Measurements from ENCODE around the gene TMEM108. TPM values are rescaled to one million over a fixed set of nuclear protein-coding genes. Genes with fewer than 3 reads are reported as not detected.

The TMEM108 gene
- polyA plus RNA-seq, 4 donors, result 2.7 to 3.6 (median 3.0) TPM

DNA sequence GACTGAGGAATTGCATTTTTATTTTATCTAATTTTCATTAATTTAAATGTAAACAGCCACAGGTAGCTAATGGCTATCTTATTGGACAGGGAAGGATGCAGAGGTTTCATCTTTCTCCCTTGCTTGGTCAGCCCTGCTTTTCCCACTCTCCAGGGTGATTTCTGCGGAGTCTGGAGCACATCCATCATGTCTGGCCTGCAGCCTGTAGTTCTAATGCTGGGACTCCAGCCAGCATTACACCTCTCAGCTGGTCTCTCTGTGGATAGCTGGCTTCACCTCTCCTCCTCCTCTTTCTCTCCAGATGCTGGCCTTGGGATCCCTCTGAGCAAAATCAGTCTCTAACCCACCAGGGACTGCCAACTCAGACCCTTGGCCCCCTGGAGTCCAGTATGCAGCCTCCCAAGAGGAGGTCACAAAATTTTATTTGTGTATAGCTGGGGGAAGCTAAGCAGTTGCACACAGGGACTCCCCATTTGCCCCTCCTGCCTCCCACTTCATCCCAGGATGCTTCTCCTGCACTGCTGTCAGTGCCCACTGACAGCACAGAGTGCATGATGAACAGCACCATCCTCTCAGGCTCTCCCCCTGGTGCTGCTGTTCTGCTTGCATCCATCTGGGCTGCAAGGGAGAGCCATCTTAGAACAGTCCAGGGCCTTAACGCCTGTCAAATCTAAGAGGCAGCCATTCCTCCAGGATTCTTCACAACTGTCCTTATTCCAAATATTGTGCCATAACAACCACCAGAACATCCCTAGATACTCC lies 363.4 kb downstream of the TMEM108 start:
- DNase-seq (ENCODE audit: low read depth in 4 of 4, low spot score in 3 of 4), result no peak

DNA sequence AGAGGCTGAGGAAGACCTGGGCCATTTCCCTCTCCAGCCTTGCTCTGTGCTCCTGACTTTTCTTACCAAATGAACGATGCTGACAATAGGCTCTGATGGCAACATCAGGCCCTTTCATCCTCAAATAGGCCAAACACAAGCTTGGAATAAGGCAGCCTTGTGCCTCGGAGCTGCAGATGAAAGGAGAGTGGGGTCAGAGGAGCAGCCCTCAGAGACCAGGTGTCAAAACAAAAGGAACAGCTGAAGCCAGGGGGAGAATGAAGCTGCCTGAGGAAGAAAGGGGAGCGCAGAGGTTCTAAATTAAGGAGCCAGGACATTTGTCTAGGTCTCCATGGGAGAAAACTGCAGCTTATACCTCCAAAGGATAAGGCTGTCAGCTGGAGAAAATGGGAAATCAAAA lies 366.7 kb downstream of the TMEM108 start:
- no peak for DNase-seq (ENCODE audit: low read depth in 4 of 4, low spot score in 3 of 4)

DNA sequence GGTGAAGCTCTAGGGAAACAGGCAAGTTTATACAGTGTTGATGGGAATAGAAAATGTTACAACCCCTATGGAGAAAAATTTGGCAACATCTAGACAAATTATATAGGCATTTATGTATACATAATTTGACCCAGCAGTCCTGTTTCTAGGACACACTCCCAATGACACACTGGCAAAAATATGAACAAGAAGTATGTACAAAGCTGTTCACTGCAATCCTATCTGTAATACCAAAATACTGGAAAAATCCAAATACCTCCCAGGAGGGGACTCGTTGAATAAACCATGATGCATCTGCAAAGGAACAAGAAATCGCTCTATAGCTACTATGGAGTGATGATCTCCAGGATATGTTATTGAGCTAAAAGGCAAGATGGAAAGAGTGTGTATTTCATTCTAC lies 370.2 kb downstream of the TMEM108 start:
- DNase-seq (ENCODE audit: low read depth in 4 of 4, low spot score in 3 of 4), result no peak

DNA sequence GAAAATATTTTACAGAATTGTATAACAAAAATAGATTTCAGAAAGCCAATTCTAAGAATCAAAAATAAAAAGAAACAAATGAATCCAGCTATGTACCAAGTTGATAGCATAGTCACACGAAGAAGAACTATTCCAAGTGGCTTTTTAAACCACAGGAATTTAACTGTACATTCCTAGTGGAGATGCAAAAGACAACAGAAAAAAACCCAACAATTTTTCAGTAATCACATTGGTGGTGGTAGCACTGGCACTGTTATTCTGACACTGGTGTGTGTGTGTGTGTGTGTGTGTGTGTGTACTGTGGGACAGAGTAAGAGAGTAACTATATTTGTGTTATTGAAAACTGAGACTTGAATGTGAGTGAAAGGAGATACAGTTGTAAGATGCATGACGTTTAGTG lies 370.8 kb downstream of the TMEM108 start:
- no peak for DNase-seq (ENCODE audit: low read depth in 4 of 4, low spot score in 3 of 4)

DNA sequence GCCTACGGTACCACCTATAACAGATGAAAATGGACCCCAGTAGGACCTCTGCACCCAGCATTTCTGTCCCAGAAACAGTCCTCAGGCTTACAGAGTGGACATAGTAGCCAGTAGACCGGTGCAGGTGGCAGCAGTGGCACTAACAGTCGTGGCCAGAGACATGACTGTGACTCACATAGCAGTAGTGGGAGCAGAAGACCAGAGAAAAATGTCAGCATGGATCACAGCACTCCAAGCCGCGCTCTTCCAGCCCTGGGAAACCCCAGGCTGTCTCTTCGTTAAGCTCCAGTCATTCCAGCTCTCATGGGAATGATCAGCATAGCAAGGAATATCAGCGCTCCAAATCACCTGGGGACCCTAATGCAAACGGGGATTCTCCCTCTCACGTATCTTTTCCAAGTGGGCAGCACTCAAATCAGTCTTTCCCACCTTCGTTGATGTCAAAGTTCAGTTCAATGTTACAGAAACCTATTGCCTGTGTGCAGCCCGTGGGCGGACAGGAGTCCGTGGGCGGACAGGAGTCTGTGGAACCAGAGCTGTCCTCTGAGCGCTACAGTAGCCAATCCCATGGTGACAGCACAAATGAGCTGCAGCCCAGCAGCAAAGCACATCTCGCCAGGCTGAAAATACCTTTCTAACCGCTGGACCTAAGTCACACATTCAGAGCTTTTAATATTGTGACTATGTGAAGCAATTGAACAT lies 372.2 kb downstream of the TMEM108 start:
- no peak for DNase-seq (ENCODE audit: low read depth in 4 of 4, low spot score in 3 of 4)

DNA sequence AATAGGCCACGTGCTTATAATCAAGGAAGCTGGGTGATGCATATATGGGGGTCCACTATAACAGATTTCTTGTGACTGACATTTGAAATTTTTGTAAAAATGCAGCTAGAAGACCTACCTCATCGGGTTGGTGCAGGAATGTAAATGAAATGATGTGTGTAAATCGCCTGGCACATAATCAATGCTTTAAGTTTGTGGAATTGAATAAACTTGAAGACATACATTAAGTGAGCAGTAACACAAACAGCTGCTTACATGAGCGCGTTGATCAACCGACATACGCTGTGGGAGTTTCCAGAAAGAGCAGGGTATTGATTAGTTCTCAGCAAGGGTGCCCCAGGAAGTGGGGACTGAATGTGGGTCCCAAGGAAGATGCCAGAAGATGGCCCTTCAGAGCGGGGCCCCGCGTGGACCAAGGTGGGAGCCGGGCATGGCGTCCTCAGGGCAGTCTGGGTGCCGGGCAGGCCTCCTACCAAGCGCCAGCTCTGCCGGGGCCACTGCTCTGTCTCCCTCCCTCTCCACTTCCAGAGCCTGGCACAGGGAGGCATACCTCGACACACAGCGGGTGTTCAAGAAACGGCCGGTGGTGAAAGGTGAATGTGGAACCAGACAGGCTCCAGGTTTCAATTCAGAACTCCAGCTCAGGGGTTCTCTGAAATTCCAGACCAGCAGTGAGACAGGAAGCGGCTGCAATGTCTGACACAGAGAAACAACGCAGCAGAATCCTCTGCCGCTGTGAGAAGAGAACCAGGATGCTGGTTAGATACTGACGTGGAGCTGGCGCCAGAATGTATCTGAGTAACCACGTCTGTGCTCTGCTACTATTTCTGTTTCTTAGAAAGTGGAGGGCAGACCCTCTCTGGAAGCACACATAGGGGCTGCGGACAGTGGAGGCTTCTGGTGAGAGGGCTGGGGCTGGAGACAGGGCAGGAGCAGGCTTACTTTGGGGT lies 374.3 kb downstream of the TMEM108 start:
- no peak for DNase-seq (ENCODE audit: low read depth in 4 of 4, low spot score in 3 of 4)

DNA sequence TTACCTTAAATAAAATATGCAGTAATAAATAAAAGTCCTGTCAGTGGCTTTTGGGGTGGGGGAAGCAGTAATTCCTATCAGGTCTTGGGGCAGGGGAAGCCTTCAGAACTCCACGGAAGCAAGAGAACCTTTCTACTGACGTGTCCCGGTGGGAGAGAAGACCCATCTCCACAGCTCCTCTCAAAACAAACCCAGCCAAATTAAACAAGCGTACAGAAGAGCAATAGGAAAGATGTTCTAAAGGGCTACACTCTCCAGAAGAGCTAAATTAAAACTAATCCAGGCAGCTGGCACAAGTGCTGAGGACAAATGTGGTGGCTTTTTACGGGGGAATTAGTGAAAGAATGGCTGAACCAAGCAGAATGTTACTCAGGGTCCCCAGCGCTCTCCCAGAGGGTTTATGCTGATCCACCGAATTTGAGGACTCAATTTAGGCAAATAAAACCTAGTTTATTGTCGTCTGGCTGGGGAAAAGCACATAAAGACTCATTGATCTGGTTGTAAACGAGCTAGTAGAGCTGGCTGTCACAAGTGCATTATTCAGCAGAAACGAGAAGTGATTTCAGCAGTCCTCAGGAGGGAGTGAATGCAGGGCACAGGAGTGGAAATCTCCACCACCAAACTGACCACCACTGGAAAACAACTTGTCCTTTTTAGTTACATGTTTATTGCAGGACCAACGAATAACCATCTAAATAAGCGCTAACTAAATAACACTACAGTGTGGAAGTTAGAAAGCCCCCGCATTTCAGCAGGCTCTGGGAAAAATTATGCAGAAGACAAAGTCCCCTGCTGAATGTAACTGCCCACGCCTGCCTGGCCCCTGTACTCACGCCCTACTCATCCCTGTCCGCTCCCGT lies 375.2 kb downstream of the TMEM108 start:
- DNase-seq (ENCODE audit: low read depth in 4 of 4, low spot score in 3 of 4), result no peak

DNA sequence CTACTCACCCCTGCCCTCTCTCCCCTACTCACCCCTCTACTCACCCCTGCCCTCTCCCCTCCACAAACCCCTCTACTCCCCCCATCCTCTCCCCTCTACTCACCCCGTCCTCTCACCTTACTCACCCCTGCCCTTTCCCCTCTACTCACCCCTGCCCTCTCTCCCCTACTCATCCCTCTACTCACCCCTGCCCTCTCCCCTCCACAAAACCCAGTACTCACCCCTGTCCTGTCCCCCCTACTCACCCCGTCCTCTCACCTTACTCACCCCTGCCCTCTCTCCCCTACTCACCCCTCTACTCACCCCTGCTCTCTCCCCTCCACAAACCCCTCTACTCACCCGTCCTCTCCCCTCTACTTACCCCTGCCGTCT lies 375.8 kb downstream of the TMEM108 start:
- no peak for DNase-seq (ENCODE audit: low read depth in 4 of 4, low spot score in 3 of 4)

DNA sequence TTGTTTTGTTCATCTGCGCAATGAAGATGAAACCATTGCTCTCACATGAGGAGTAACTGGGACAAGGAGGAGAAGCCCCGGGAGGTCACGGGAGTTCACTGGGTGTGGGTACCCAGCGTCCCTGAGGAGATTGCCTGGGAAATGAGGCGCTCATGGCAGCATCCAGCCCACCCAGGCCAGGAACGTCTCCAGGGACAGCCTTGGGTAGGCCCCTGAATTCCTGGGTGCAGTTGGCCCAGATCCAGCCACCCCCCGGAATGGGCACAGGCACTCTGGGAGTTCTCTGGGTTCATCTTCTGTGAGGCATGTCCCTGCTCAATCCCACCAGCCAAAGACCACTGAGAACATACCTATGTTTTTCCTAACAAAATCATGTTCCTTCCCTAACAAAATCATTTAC lies 380.2 kb downstream of the TMEM108 start:
- DNase-seq (ENCODE audit: low read depth in 4 of 4, low spot score in 3 of 4), result no peak

DNA sequence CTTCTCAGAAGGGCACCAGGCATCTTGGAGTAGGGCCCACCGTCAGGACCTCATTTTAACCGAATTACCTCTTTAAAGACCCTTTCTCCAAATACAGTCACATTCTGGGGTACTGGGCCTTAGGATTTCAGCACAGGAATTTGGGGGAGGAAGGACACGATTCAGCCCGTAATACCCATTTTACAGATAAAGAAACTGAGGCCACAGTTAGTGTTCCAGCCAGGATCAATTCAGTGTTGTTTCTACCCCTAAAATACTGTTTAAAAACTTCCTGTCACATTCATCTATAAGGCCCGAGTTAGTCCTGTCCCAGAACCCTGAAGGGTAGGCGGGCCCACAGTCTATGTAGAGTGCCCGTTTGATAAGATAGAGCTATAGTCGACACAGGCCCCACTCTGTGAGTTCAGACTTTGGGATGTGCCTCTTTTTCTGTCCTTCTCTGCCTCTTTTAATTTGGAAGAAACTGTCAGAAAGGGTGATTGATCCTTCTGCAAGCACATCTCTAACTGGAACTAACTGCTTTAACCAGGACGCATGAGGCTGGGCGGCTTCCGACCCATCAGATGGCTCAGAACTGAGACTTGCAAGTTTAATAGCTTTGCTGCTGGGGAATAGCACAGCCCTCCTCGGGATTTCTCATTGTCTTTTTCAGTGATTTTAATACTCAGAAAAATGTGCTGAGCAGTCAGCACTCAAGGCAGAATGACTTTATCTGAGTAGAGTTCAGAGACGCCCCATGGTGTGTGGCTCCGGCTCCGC lies 381.1 kb downstream of the TMEM108 start:
- DNase-seq (ENCODE audit: low read depth in 4 of 4, low spot score in 3 of 4), result no peak

DNA sequence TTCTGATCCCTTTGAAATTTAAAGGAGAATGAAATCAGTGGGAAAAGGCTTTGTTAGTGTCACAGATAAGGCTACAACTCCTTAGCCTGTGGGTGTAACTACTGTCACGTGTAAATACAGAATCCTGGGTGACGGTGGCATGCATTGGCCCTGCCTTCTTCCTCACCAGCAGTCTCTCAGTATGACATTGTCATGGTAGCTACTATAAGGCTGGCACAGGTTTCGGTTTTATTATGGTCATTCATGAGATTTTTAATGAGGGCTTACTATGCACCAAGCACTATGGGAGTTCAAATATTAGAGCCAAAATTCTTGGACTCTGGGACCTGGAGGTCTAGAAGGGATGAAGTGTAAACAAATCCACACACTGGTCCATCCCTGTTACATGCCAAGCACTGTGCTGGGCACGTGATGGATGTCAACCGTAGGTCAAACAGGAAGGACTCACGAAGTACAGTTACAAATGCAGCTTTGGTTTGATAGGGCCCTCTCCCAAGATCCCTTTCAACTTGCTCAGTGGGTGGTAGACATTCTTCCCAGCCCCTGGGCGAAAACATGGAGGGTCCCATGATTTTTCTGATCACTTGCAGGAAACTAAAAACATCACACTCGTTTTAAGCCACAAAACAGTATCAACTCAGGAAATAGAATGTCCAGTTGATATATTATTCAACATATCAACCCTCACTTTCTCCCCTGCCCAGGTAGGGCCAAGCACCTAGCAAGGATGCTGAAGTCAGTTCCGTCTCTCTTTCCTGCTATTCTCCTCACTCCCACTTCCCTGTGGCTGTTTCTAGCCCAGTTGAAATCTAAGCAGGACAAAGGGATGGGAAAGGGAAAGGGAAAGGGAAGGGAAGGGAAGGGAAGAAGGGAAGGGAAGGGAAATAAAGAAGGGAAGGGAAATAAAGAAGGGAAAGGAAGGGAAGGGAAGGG lies 387.0 kb downstream of the TMEM108 start:
- no peak for DNase-seq (ENCODE audit: low read depth in 4 of 4, low spot score in 3 of 4)

DNA sequence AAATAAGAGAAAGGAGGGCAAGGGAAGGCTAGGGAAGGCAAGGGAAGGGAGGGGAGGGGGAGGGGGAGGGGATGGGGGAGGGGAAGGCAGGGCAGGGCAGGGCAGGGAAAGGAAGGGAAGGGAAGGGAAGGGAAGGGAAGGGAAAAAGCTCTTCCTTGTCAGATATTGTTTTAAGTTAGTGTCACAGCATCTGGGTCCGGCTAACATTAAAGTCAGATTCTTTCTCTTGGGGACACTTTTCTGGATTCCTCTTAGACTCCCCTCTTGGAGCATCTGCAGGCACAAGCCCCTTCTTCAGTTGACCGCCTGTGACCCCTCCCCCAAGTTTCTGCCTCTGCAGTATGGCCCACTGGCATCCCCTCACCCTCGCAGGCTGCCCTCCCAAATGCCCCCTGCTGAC lies 387.7 kb downstream of the TMEM108 start:
- no peak for DNase-seq (ENCODE audit: low read depth in 4 of 4, low spot score in 3 of 4)

DNA sequence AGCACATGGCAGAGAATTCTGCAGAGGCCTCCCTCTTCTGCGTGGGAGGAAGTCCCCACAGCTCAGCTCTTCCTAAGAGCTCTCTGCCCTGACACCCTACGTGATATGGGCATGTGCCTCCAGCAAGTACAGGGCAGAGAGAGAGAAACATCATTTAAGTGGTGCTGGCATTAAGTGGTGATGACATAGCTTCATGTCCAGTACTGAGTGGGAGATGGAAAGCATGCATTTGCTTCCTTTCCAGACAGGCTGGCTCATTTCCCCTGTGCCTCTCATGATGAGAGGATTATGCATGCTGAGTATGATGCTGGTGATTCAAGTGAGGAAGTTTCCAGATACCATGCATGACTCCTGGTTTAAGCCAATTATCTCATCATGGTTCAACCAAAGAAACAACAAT lies 388.5 kb downstream of the TMEM108 start:
- no peak for DNase-seq (ENCODE audit: low read depth in 4 of 4, low spot score in 3 of 4)

DNA sequence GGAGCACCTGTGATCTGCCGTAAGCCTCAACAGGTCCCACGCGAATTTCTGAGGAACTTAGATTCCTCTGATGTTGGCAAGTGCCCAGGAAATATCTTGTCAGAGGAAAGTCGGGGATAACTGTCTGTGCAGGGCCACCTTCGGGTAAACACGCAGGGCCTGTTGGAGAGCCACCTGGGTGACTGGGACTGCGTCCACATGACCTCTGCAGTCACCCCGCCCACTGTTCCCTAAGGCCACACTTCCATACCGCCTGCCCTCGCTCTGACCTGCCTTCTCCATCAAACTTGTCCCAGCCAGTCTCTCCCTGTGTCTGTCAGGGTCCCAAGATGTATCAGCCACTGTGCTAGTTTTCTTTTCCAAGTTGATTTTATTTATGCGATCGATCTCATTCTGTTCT lies 390.4 kb downstream of the TMEM108 start:
- no peak for DNase-seq (ENCODE audit: low read depth in 4 of 4, low spot score in 3 of 4)

DNA sequence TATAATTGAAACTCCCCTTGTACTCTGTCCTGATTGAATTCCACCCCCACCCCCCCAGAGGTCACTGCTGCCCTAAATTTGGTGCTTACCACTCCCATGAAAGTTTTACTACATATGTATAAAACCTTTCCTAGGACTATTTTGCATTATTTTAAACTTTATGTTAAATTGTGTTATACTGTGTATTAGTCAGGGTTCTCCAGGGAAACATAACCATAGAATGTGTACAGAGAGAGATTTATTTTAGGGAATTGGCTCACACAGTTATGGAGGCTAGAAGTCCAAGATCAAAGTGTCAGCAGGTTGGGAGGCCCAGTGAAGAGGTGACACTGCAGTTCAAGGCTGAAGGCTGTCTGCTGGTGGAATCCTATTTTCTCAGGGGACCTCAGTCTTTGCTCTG lies 390.9 kb downstream of the TMEM108 start:
- no peak for DNase-seq (ENCODE audit: low read depth in 4 of 4, low spot score in 3 of 4)

DNA sequence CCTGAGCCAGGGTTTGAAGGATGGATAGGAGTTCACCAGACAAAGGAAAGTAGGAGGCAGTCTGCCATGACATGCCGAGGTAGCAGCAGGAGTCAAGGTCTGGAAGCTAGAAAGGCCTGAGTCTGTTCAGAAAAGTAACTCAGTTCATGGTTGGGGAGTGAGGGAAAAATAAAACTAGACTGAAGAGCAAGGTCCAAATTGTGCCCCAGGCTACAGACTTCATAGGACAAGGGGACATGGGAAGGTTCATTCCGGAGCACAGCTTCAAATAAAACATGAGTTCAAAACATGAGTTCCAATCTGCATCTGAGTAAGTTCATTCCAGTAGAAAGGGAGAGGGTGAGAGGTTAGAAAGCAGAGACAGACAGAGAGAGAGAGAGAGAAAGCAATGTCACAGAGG lies 401.4 kb downstream of the TMEM108 start:
- no peak for DNase-seq (ENCODE audit: low read depth in 4 of 4, low spot score in 3 of 4)

DNA sequence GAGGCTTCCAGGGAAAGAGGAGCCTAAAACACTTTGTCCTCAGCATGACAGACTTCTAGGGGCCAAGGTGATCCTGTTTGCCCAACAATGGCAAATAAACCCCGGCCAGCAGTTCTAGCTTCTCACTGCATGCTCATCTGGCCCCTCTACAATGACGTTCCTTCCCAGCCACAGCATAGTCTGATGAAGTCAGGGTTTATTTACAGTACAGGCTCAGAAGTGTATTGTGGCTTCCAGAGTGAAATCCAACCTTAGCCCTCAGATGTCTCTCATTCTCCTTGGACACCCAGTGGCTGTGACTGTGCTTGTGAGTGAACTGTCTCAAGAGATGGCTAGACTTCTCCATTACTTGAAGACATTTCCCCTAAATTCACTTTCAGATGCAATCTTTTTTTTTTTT lies 402.5 kb downstream of the TMEM108 start:
- DNase-seq (ENCODE audit: low read depth in 4 of 4, low spot score in 3 of 4), result no peak

DNA sequence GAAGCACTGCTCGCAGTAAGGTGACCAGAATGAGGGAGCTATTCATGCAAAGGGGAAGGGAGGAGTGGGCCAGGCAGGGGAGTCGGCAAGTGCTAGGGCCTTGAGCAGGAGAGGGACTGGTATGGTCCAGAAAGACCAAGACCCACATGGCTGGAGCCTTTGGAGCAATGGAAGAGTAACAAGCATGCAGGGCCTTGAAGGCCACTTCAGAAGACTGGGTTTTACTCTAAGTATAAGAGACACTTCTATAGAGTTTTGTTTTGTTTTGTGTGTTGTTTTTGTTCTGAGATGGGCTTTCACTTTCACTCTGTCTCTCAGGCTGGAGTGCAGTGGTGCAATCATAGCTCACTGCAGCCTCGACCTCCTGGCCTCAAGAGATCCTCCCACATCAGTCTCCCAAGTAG lies 403.7 kb downstream of the TMEM108 start:
- DNase-seq (ENCODE audit: low read depth in 4 of 4, low spot score in 3 of 4), result no peak

DNA sequence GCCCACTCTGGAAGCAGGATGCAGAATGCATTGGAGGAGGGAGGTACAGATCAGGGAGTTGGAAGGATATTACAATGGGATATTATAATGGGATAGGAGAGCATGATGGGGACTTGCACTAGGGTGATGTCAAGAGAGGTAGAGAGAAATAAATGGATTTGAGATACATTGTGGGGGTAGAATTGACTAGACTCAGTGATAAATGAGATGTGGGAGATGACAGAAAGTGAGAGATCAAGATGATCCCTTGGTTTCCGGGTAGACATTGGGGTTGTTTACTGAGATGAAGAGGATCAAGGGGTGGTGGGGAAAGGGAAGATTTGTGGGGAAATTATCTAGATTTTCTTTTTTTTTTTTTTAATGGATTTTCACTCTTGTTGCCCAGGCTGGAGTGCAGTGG lies 404.3 kb downstream of the TMEM108 start:
- DNase-seq (ENCODE audit: low read depth in 4 of 4, low spot score in 3 of 4), result no peak
